ENCODE data around the gene STAG2. TPM values are rescaled to one million over a fixed set of nuclear protein-coding genes. Genes with fewer than 3 reads are reported as not detected.

The STAG2 gene
- total RNA-seq, 1 experiment from 2014 or later: 92.1 TPM

- H3K36me3 ChIP-seq (ENCODE audit: low read depth, low read length): no peaks in the 10 kb centered on the region
- peak overlapping the region; percentile 78 for H3K4me2 ChIP-seq (ENCODE audit: low read length)
- H3K4me1 ChIP-seq (ENCODE audit: insufficient read depth, low read length): peaks cover 27% of the 10 kb centered on the region
- peak; percentile 52 for DNase-seq
- ChIA-PET CTCF (no interaction called here), POLR2A (ENCODE audit: unreplicated experiment) (no interaction called here)
- no peak for ATAC-seq
- H3K79me2 ChIP-seq (ENCODE audit: low read length): no peaks in the 10 kb centered on the region
- H3K27me3 ChIP-seq (ENCODE audit: low read length): no peaks in the 10 kb centered on the region
- intact Hi-C loops (cut with micrococcal nuclease): no loop called here
- peak overlapping the region; percentile 42; the same call in 1 of the 2 replicates for H3K4me3 ChIP-seq (ENCODE audit: low read length)
- no TSS peak for BruUV-seq (replicated peaks)
- H2AFZ ChIP-seq (ENCODE audit: low read length): no peak overlapping the region
- no peaks in the 10 kb centered on the region for H4K20me1 ChIP-seq (ENCODE audit: low read length)
- no peaks in the 10 kb centered on the region for H3F3A ChIP-seq (ENCODE audit: low read length, unreplicated experiment)
- no peak for TF ChIP-seq EZH2phosphoT487 (IDR thresholded peaks at IDR 0.05; ENCODE audit: borderline replicate concordance, low read length)
- TF ChIP-seq EZH2 (IDR thresholded peaks at IDR 0.05; ENCODE audit: low read length, unreplicated experiment): no peak
- no peak for TF ChIP-seq CTCF (conservative IDR thresholded peaks at IDR 0.05; ENCODE audit: low read depth, low read length)
- H3K9me2 ChIP-seq (replicated peaks; ENCODE audit: low read length): no peaks in the 10 kb centered on the region
- H3K27ac ChIP-seq (ENCODE audit: low read length): peak overlapping the region; percentile 70
- H3K9me3 ChIP-seq (ENCODE audit: low read length): no peaks in the 10 kb centered on the region
- peak overlapping the region; percentile 36 for H3K9ac ChIP-seq (ENCODE audit: low read length)
Observed at GRCh38 chrX:123918106-123918721, 43.3 kb upstream of the STAG2 start.

DNA sequence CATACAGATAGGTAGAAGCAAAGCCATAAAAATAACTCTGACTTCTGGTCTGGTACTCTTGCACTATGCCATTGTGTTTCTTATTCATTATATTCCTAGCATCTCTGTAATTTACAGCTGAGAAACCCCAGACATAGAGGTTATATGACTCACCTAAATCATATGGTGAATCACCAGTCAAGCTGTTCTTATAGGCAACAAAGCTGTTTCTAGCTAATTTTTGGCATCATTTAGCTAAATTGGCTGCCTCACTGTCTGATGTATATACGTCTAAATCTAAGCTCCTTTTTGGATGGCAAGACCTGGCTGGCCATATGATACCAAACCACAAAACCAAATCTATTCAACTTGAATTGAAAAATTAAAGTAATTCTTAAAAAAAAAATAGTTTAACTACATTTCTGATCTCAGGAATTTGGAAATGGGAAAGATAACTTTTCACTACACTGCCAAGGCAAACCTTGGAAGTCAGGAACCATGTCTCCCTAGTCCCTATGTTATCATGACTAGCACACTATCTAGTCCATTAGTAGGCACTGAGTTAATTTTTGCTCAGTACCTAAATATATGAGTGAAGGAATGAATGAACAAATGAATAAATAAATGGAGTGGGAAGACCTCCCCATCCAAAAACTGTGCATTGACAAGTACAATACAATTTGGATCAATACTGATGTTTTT lies 41.3 kb upstream of the STAG2 start:
- H3K4me2 ChIP-seq (ENCODE audit: low read length): no peak overlapping the region
- H3K79me2 ChIP-seq (ENCODE audit: low read length): no peaks in the 10 kb centered on the region
- H3K9ac ChIP-seq (ENCODE audit: low read length): no peak overlapping the region
- H3F3A ChIP-seq (ENCODE audit: low read length, unreplicated experiment): no peaks in the 10 kb centered on the region
- CTCF ChIA-PET: interaction anchor here (0.5 kb wide), 2 partner anchors 59 to 61 kb away, joined by 3 to 6 read pairs; no protein-coding TSS in a partner anchor
- BruUV-seq (replicated peaks): no TSS peak
- ATAC-seq: peak; percentile 90
- intact Hi-C loops (cut with micrococcal nuclease): loop anchor here (5.0 kb wide), 1 partner anchor 37 kb away; no protein-coding TSS in a partner anchor
- H3K27ac ChIP-seq (ENCODE audit: low read length): no peak overlapping the region
- POLR2A ChIA-PET (ENCODE audit: unreplicated experiment): no interaction called here
- H4K20me1 ChIP-seq (ENCODE audit: low read length): no peaks in the 10 kb centered on the region
- H3K27me3 ChIP-seq (ENCODE audit: low read length): no peaks in the 10 kb centered on the region
- peak; percentile 75 for DNase-seq
- H3K36me3 ChIP-seq (ENCODE audit: low read depth, low read length): no peaks in the 10 kb centered on the region
- TF ChIP-seq CTCF (conservative IDR thresholded peaks at IDR 0.05; ENCODE audit: low read depth, low read length): no peak
- TF ChIP-seq EZH2phosphoT487 (IDR thresholded peaks at IDR 0.05; ENCODE audit: borderline replicate concordance, low read length): no peak
- TF ChIP-seq EZH2 (IDR thresholded peaks at IDR 0.05; ENCODE audit: low read length, unreplicated experiment): no peak
- H3K4me1 ChIP-seq (ENCODE audit: insufficient read depth, low read length): peaks cover 27% of the 10 kb centered on the region
- H3K9me3 ChIP-seq (ENCODE audit: low read length): no peaks in the 10 kb centered on the region
- no peaks in the 10 kb centered on the region for H3K9me2 ChIP-seq (replicated peaks; ENCODE audit: low read length)
- H2AFZ ChIP-seq (ENCODE audit: low read length): no peak overlapping the region
- H3K4me3 ChIP-seq (ENCODE audit: low read length): no peak overlapping the region

GRCh38 chrX:123923211-123923610 lies 38.3 kb upstream of the STAG2 start:
- intact Hi-C loops (cut with micrococcal nuclease): loop anchor here (5.0 kb wide), 1 partner anchor 34 kb away; no protein-coding TSS in a partner anchor
- H3K27me3 ChIP-seq (ENCODE audit: low read length): no peaks in the 10 kb centered on the region
- DNase-seq (no peak), ATAC-seq (no peak)
- H3K4me3 ChIP-seq (ENCODE audit: low read length): no peak overlapping the region
- H3K4me1 ChIP-seq (ENCODE audit: insufficient read depth, low read length): peaks cover 15% of the 10 kb centered on the region
- TF ChIP-seq EZH2 (IDR thresholded peaks at IDR 0.05; ENCODE audit: low read length, unreplicated experiment) (no peak), EZH2phosphoT487 (IDR thresholded peaks at IDR 0.05; ENCODE audit: borderline replicate concordance, low read length) (no peak), CTCF (conservative IDR thresholded peaks at IDR 0.05; ENCODE audit: low read depth, low read length) (no peak)
- ChIA-PET POLR2A (ENCODE audit: unreplicated experiment) (no interaction called here), CTCF (no interaction called here)
- no peaks in the 10 kb centered on the region for H3F3A ChIP-seq (ENCODE audit: low read length, unreplicated experiment)
- no peaks in the 10 kb centered on the region for H3K9me2 ChIP-seq (replicated peaks; ENCODE audit: low read length)
- H3K9ac ChIP-seq (ENCODE audit: low read length): no peak overlapping the region
- BruUV-seq (replicated peaks): no TSS peak
- no peak overlapping the region for H3K4me2 ChIP-seq (ENCODE audit: low read length)
- H3K36me3 ChIP-seq (ENCODE audit: low read depth, low read length): no peaks in the 10 kb centered on the region
- no peaks in the 10 kb centered on the region for H3K79me2 ChIP-seq (ENCODE audit: low read length)
- no peak overlapping the region for H3K27ac ChIP-seq (ENCODE audit: low read length)
- H3K9me3 ChIP-seq (ENCODE audit: low read length): no peaks in the 10 kb centered on the region
- H4K20me1 ChIP-seq (ENCODE audit: low read length): no peaks in the 10 kb centered on the region
- H2AFZ ChIP-seq (ENCODE audit: low read length): no peak overlapping the region
